Stomach (tissue), 4 donors: ENCODE measurements around the gene FARS2.

Source experiments
- CTCF ChIP-seq, 7 experiments: fragments of 450-650 bp in 4 of 7; fragments of 200-600 bp in 3 of 7; sonication (generic) in 3 of 7; IDR thresholded peaks; one replicate each; pipeline ENCODE4 v1.5.1; 2016 to 2019; ENCODE audit warnings: antibody characterized with exemption in 7 of 7, control low read depth in 2 of 7, mild to moderate bottlenecking in 1 of 7
- POLR2AphosphoS5 ChIP-seq, 3 donors: sonication (generic); formaldehyde crosslinking; IDR thresholded peaks; one replicate each; pipeline ENCODE4 v1.6.1; 2016; ENCODE audit warnings: antibody characterized with exemption in 3 of 3

GRCh38 chr6:5468586-5468985 is 207.3 kb downstream of the FARS2 start:
- TF ChIP-seq POLR2AphosphoS5 (IDR thresholded peaks at IDR 0.05) (no peak), CTCF (IDR thresholded peaks at IDR 0.05) (no peak)
